ENCODE results near the gene BACH1. TPM values are rescaled to one million over a fixed set of nuclear protein-coding genes. Genes with fewer than 3 reads are reported as not detected.

Gene BACH1
- total and polyA plus RNA-seq, 2 donors (not counting 3 experiments of a cell fraction or from before 2014, with no cell fraction given), result 7.2 to 28.8 TPM

DNA sequence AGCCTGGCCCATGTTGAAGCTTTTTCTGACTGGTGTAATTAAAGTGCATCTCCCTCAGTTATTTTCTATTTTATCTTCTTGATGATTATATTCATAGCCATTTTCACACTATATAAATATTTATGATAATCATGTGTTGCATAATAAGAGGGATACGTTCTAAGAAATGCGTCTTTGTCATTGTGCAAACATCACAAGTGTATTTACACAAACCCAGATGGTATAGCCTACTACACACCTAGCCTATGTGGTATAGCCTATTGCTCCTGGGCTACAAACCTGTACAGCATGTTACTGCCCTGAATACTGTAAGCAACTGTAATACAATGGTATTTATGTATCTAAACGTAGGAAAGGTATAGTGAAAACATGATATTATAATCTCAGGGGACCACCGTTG, 88.1 kb downstream of the BACH1 start:
- ChIA-PET CTCF (no interaction called here), POLR2A (no interaction called here)
- no peak overlapping the region for H3K4me2 ChIP-seq (ENCODE audit: insufficient read depth, low read length)
- intact Hi-C loops (cut with micrococcal nuclease), result no loop called here
- H3K9me3 ChIP-seq (replicated peaks; ENCODE audit: control insufficient read depth, insufficient read depth, low read length), result no peaks in the 10 kb centered on the region
- FAIRE-seq, result no peak
- BruUV-seq (replicated peaks), result no TSS peak
- dilution Hi-C loops (cut with MboI; ENCODE audit: extremely low pct_ligation_motif_present, low sequenced_read_pairs), result no loop called here
- H3K36me3 ChIP-seq (ENCODE audit: control insufficient read depth in 2 of 2, extremely low read depth in 1 of 2, insufficient read depth in 2 of 2, low read length in 2 of 2), result no peaks in the 10 kb centered on the region
- H3K4me1 ChIP-seq (ENCODE audit: control insufficient read depth, extremely low read depth, insufficient read depth, low read length), result no peaks in the 10 kb centered on the region
- no peak for TF ChIP-seq EZH2 (IDR thresholded peaks at IDR 0.05; ENCODE audit: borderline replicate concordance, low read depth, low read length, severe bottlenecking)
- TF ChIP-seq FOS (IDR thresholded peaks at IDR 0.05; ENCODE audit: borderline replicate concordance, insufficient read depth, low read length), result no peak
- TF ChIP-seq GATA2 (IDR thresholded peaks at IDR 0.05; ENCODE audit: insufficient read depth, insufficient read length, low read depth, low read length), result no peak
- TF ChIP-seq, protein P1, sequence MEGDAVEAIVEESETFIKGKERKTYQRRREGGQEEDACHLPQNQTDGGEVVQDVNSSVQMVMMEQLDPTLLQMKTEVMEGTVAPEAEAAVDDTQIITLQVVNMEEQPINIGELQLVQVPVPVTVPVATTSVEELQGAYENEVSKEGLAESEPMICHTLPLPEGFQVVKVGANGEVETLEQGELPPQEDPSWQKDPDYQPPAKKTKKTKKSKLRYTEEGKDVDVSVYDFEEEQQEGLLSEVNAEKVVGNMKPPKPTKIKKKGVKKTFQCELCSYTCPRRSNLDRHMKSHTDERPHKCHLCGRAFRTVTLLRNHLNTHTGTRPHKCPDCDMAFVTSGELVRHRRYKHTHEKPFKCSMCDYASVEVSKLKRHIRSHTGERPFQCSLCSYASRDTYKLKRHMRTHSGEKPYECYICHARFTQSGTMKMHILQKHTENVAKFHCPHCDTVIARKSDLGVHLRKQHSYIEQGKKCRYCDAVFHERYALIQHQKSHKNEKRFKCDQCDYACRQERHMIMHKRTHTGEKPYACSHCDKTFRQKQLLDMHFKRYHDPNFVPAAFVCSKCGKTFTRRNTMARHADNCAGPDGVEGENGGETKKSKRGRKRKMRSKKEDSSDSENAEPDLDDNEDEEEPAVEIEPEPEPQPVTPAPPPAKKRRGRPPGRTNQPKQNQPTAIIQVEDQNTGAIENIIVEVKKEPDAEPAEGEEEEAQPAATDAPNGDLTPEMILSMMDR (IDR thresholded peaks at IDR 0.05; ENCODE audit: extremely low read depth in 1 of 2, insufficient read depth in 1 of 2, low read depth in 1 of 2, low read length in 2 of 2), result no peak
- no peak for TF ChIP-seq JUN (IDR thresholded peaks at IDR 0.05; ENCODE audit: borderline replicate concordance, insufficient read depth, insufficient read length, low read depth)
- TF ChIP-seq MYC (IDR thresholded peaks at IDR 0.05; ENCODE audit: low read depth, low read length), result no peak
- TF ChIP-seq POLR2A (IDR thresholded peaks at IDR 0.05; ENCODE audit: low read depth, low read length), result no peak
- TF ChIP-seq, protein P2, sequence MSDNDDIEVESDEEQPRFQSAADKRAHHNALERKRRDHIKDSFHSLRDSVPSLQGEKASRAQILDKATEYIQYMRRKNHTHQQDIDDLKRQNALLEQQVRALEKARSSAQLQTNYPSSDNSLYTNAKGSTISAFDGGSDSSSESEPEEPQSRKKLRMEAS (IDR thresholded peaks at IDR 0.05; ENCODE audit: insufficient read depth, insufficient read length), result no peak
- no peak for TF ChIP-seq POLR2AphosphoS5 (IDR thresholded peaks at IDR 0.05; ENCODE audit: insufficient read depth, low read depth, low read length)
- no peak overlapping the region for H2AFZ ChIP-seq (ENCODE audit: low read depth, low read length)
- H3K27me3 ChIP-seq (ENCODE audit: control insufficient read depth in 2 of 2, insufficient read depth in 2 of 2, low read length in 2 of 2), result no peaks in the 10 kb centered on the region
- no peak overlapping the region for H3K9ac ChIP-seq (replicated peaks; ENCODE audit: extremely low read depth, insufficient read depth, low read length)
- no peak overlapping the region for H3K27ac ChIP-seq (ENCODE audit: insufficient read depth, low read depth, low read length)
- no peak overlapping the region for H3K4me3 ChIP-seq (replicated peaks in 1 of 3; ENCODE audit: insufficient read depth in 1 of 3, low read depth in 1 of 3, low read length in 3 of 3)
- no peaks in the 10 kb centered on the region for H4K20me1 ChIP-seq (replicated peaks; ENCODE audit: control insufficient read depth, extremely low read depth, insufficient read depth, low read length)
- DNase-seq (ENCODE audit: low read depth, low spot score), result no peak
- H3K9me1 ChIP-seq (replicated peaks; ENCODE audit: control insufficient read depth, extremely low read depth, insufficient read depth, low read length), result no peaks in the 10 kb centered on the region
- H3K79me2 ChIP-seq (ENCODE audit: control insufficient read depth, insufficient read depth, low read length), result no peaks in the 10 kb centered on the region

All from endothelial cell of umbilical vein (primary cell).